Measurements from ENCODE around the gene PITPNC1.
"Not testable (repeated sequence)": the region's sequence is repeated elsewhere in the genome, so short reads cannot be mapped to it uniquely, and the experiment has no call there.

The PITPNC1 gene

GRCh38 chr17:67511804-67512203 is 134.7 kb downstream of the PITPNC1 start:
- DNase-seq (ENCODE audit: low read depth in 3 of 3) = no peak

GRCh38 chr17:67514998-67515397 is 137.9 kb downstream of the PITPNC1 start:
- no peak for DNase-seq (ENCODE audit: low read depth in 3 of 3)

GRCh38 chr17:67515490-67516083 is 138.5 kb downstream of the PITPNC1 start:
- no peak for DNase-seq (ENCODE audit: low read depth in 3 of 3)

GRCh38 chr17:67516571-67516970 is 139.5 kb downstream of the PITPNC1 start:
- not testable (repeated sequence) for DNase-seq (ENCODE audit: low read depth in 3 of 3)

DNA sequence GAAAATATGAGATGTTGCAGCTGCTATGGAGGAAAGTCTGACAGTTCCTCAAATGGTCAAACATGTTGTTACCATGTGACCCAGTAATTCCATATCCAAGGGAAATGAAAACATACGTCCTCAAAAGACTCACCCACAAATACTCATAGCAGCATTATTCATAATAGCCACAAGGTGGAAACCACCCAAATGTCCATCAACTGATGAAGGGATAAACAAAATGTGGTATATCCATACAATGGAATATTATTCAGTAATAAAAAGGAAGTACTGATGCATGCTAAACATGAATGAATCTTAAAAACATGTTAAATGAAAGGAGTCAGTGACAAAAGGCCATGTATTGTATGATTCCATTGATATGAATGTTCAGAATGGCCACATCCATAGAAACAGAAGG is 140.2 kb downstream of the PITPNC1 start:
- no peak for DNase-seq (ENCODE audit: low read depth in 3 of 3)

GRCh38 chr17:67518876-67519275 is 141.8 kb downstream of the PITPNC1 start:
- no peak for DNase-seq (ENCODE audit: low read depth in 3 of 3)

- no peak for DNase-seq (ENCODE audit: low read depth in 3 of 3)
Observed at GRCh38 chr17:67519801-67520251, 142.7 kb downstream of the PITPNC1 start.

DNA sequence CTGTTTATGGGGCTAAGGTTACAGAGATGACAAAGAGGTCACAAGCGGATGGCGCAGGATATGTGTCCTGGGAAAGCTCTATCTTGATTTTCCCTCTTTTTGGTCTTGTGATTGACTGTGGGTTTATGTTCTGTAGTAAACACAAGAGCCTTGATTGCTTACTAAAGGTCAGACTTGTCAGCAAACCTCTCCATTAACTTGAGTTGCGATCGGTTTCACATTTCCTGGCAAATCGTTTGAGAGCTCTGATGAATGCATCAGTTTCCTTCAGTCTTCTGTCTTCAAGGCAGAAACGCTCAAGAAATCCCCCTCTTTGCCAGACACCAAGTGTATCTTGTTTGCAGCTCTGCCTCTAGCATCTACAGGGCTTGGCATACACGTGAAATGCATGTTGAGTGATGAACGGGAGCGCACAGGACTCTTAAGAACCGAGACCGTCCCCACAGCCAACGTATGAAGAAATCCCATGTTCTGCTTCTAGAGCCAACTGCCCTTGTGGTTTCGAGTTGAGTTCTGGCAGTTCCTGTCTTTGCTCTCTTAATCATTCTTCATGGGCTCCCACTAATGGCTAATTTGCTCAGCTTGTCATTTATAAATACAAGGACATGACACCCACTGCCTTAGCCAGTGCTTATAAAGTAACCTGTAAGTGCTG is 143.3 kb downstream of the PITPNC1 start:
- DNase-seq (ENCODE audit: low read depth in 3 of 3) = no peak

DNA sequence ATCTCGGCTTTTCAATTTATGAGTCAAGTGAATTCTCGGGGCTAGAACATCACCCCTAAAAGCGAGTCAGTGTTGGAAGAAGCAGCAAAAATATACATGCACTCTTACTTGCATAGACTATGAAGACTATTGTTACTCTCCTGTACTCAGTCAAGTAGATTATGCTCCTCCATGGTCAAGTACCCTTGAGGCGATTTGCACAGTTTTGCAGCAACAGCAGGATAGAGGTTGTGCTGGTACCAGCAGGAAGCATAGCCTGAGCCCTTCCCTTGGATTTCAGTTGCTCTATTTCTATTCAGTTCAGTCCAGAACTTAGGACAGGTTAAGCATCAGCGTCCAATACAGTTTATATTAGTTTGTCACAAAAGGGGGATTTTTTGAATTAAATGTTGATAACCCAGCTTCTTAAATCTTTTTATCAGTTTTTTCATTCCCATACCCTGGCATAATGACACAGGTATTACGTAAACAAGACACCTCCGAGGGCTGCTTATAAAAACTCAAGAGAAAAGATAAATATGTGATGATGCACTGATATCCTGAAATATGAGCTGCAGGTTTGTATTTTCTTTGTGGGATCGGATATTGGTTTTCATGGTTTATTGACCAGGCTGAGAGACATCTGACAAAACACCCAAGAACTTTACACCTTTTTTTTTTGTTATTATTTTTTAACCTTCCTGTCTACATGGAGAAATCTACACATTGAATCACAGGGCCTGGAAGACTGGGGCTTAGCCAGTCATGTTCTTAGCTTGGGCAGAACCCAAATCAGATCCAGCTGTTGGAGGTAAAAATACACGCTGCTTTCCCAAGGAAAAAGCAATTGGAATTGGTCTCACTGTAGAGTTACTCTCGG is 144.1 kb downstream of the PITPNC1 start:
- DNase-seq (ENCODE audit: low read depth in 3 of 3) = no peak

GRCh38 chr17:67521775-67522069 is 144.6 kb downstream of the PITPNC1 start:
- DNase-seq (ENCODE audit: low read depth in 3 of 3) = no peak

DNA sequence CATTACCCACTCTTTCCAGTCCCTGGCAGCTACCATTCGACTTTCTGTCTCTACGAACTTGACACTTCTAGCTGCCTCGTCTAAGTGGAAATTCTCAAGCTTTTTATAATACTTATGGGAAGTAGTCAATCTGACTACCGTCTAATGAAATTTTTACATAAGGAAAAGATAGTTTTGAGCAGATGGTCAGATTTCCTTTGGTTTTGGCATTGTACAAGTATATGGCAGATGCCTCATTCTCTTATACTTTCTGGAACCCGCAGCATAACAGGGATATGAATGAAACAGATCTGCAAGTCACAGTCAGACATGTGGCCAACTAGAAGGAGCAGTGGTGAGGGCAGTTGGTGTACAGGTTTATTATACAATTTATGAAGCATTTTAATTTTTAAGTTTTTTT is 146.0 kb downstream of the PITPNC1 start:
- DNase-seq (ENCODE audit: low read depth in 3 of 3) = no peak

GRCh38 chr17:67525239-67526135 is 148.4 kb downstream of the PITPNC1 start:
- DNase-seq (ENCODE audit: low read depth in 3 of 3) = no peak

DNA sequence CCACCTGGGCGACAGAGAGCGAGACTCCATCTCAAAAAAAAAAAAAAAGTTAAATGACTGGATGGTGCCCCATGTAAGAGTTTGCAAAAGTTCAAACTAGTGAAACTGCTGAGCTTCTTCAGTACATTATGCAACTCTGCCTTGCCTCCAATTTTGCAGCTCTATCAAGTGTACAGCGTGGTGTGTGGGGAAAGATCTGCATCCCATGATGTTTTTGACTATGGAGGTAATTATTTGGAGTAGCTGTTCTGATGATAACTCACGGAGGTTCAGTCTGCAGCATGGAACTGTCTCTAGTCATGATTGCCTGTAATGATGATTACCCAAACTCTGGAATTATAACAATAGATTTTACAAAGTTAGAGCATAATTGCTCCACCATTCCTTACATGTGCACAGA is 149.6 kb downstream of the PITPNC1 start:
- DNase-seq (ENCODE audit: low read depth in 3 of 3) = no peak

- no peak for DNase-seq (ENCODE audit: low read depth in 3 of 3)
Observed at GRCh38 chr17:67528751-67529436, 151.8 kb downstream of the PITPNC1 start.

GRCh38 chr17:67531291-67531690 is 154.2 kb downstream of the PITPNC1 start:
- no peak for DNase-seq (ENCODE audit: low read depth in 3 of 3)

GRCh38 chr17:67532326-67532871 is 155.3 kb downstream of the PITPNC1 start:
- no peak for DNase-seq (ENCODE audit: low read depth in 3 of 3)

DNA sequence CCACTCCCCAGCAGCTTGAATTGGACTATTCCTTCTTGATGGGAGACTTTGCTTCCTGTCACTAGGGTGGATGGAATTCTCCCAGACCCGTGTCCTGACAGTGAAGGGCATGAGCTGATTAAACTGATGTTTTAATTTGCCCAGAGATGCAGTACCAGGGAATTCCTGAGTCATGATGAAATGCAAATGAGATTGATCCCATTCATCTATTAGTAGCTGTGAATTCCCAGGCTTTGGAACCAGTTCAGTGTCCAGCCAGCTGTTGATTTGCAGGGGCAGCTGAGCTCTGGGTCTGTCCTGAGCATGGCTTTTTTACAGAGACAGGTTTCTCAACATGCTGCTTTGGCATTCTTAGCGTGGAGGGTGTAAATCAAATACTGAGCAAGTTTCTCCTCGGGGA is 157.9 kb downstream of the PITPNC1 start:
- DNase-seq (ENCODE audit: low read depth in 3 of 3) = no peak

DNA sequence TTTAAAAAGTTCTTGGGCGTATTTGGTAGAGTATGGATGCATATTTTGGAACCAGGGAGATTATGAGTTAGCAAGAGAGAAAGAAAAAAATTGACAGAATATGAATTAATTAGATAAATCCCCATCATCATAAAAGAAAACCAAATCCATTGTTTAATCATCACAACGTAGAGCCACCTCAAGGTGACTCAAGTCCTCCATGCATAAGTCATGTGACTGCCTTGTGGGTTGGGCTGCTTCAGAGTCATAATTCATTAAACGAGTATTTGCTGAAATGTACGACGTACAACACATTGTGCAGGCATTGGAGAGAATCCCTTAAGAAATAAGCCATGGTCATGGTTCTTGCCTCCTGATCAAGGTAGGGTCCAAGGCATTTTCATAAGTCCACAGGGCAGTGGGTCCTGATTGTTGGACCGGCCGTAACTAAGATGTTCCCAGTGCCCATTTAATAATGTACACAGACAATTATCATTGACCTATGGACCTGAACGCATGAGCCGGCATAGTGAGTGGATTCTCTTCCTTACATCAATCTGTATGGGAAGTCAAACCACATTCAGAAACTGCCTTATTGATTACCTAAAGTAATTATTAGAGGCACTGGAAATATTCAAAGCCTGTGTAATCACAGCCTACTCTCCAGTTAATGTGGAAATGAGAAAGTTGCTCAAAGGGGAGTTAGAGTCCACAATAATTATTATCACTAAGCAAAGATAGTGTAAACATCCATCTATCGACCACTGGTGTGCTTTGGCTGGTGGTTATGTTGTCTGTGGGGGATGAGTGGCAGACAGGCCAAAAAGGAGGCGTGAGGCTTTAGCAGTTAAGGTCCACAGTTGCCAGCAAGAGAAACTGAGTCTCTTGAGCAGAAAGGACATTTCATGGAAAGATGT is 165.4 kb downstream of the PITPNC1 start:
- no peak for DNase-seq (ENCODE audit: low read depth in 3 of 3)

DNA sequence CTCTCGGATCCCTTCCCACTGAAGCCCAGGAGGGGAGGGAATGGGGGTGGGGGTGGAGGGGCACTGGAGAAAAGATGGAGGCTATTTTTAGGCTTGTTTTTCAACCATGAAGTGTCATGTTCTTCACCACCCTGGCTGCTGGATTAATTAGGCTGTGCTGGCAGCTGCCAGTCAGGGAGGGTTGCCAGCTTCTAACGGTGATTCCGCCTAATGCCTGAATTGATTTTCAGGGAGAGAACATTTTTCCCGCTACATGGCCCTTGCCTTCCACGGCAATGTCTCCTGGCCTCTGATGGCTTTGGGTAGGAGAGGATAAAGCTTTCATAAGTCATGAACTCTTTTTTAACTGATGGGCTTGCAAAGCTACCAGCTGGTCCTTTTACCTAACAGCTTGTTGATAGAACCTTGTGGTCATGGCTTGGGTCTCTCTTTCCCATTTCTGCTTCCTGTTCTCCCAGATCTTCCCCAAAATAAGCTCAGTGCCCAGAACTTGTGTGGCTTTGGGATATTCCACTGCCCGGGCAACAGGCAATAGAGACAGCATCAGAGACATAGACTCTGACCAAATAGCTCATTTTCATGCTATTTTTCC is 167.4 kb downstream of the PITPNC1 start:
- no peak for DNase-seq (ENCODE audit: low read depth in 3 of 3)

Measured in stimulated activated CD4-positive, alpha-beta T cell treated with anti-CD3 and anti-CD28 coated beads, TNF-alpha, amount 100 ng/mL, for 24 hours (primary cell).